HUES6 (cell line): ENCODE measurements around the gene EPHB3.

Source experiments
- H3K27ac ChIP-seq: 2 replicates; pipeline ENCODE4 v1.7.0; 2013; ENCODE audit warnings: low read depth, mild to moderate bottlenecking, low read length, inconsistent platforms
- H3K27me3 ChIP-seq: 2 replicates; pipeline ENCODE4 v1.6.1; 2013; ENCODE audit warnings: low read length; ENCODE audit not compliant: control insufficient read depth, insufficient read depth
- H3K36me3 ChIP-seq: 2 replicates; pipeline ENCODE4 v1.6.1; 2013; ENCODE audit warnings: low read length; ENCODE audit not compliant: control insufficient read depth, insufficient read depth
- H3K4me1 ChIP-seq: 2 replicates; pipeline ENCODE4 v1.6.1; 2013; ENCODE audit warnings: low read length; ENCODE audit not compliant: control insufficient read depth, insufficient read depth
- H3K4me3 ChIP-seq: 2 replicates; pipeline ENCODE4 v1.5.1; 2013; ENCODE audit warnings: low read depth, low read length
- H3K9ac ChIP-seq: one replicate; pipeline ENCODE4 v1.6.1; 2013; ENCODE audit warnings: mild to moderate bottlenecking, low read length
- H3K9me3 ChIP-seq: 2 replicates; pipeline ENCODE4 v1.6.1; 2013; ENCODE audit warnings: low read depth, low read length; ENCODE audit not compliant: control insufficient read depth, insufficient read depth

Gene EPHB3

GRCh38 chr3:184574515-184575417, 13.2 kb downstream of the EPHB3 start:
- peaks cover 54% of the 10 kb centered on the region for H3K4me1 ChIP-seq
- peaks cover 68% of the 10 kb centered on the region for H3K27me3 ChIP-seq
- H3K36me3 ChIP-seq = peaks cover 9% of the 10 kb centered on the region; the same call in 1 of the 2 replicates
- H3K9me3 ChIP-seq = no peaks in the 10 kb centered on the region
- H3K4me3 ChIP-seq = peak overlapping the region; percentile 44
- no peak overlapping the region; the same call in 1 of the 2 replicates for H3K27ac ChIP-seq
- H3K9ac ChIP-seq = peak overlapping the region; percentile 1

- Histone ChIP-seq H3K27ac (no peak overlapping the region), H3K4me1 (peaks cover 44% of the 10 kb centered on the region), H3K36me3 (peaks cover 9% of the 10 kb centered on the region; the same call in 1 of the 2 replicates), H3K4me3 (no peak overlapping the region), H3K9ac (no peak overlapping the region), H3K27me3 (peaks cover 68% of the 10 kb centered on the region), H3K9me3 (no peaks in the 10 kb centered on the region)
Measured at GRCh38 chr3:184575701-184576100, 14.1 kb downstream of the EPHB3 start.

GRCh38 chr3:184576457-184577240, 15.1 kb downstream of the EPHB3 start:
- Histone ChIP-seq H3K9me3 (no peaks in the 10 kb centered on the region), H3K27ac (no peak overlapping the region), H3K4me3 (no peak overlapping the region), H3K4me1 (peaks cover 44% of the 10 kb centered on the region), H3K36me3 (peaks cover 13% of the 10 kb centered on the region; the same call in 1 of the 2 replicates), H3K27me3 (peaks cover 68% of the 10 kb centered on the region), H3K9ac (no peak overlapping the region)

- Histone ChIP-seq H3K9ac (no peak overlapping the region), H3K4me1 (peaks cover 51% of the 10 kb centered on the region), H3K27ac (no peak overlapping the region), H3K9me3 (no peaks in the 10 kb centered on the region), H3K27me3 (peaks cover 68% of the 10 kb centered on the region), H3K36me3 (peaks cover 13% of the 10 kb centered on the region; the same call in 1 of the 2 replicates), H3K4me3 (no peak overlapping the region)
Measured at GRCh38 chr3:184577546-184577945, 16.0 kb downstream of the EPHB3 start.

GRCh38 chr3:184578218-184578617, 16.6 kb downstream of the EPHB3 start:
- H3K9me3 ChIP-seq = no peaks in the 10 kb centered on the region
- H3K4me1 ChIP-seq = peaks cover 56% of the 10 kb centered on the region
- no peak overlapping the region for H3K9ac ChIP-seq
- H3K27ac ChIP-seq = no peak overlapping the region
- H3K36me3 ChIP-seq = peaks cover 13% of the 10 kb centered on the region; the same call in 1 of the 2 replicates
- no peak overlapping the region for H3K4me3 ChIP-seq
- peaks cover 71% of the 10 kb centered on the region for H3K27me3 ChIP-seq

GRCh38 chr3:184578822-184579221, 17.2 kb downstream of the EPHB3 start:
- Histone ChIP-seq H3K9ac (no peak overlapping the region), H3K27ac (no peak overlapping the region), H3K9me3 (no peaks in the 10 kb centered on the region), H3K4me3 (no peak overlapping the region), H3K4me1 (peaks cover 55% of the 10 kb centered on the region), H3K36me3 (peaks cover 13% of the 10 kb centered on the region; the same call in 1 of the 2 replicates), H3K27me3 (peaks cover 74% of the 10 kb centered on the region)

GRCh38 chr3:184579513-184579912, 17.9 kb downstream of the EPHB3 start:
- Histone ChIP-seq H3K9me3 (no peaks in the 10 kb centered on the region), H3K27me3 (peaks cover 78% of the 10 kb centered on the region), H3K9ac (no peak overlapping the region), H3K4me1 (peaks cover 54% of the 10 kb centered on the region), H3K4me3 (no peak overlapping the region), H3K36me3 (peaks cover 13% of the 10 kb centered on the region; the same call in 1 of the 2 replicates), H3K27ac (no peak overlapping the region)

GRCh38 chr3:184580376-184580775, 18.8 kb downstream of the EPHB3 start:
- Histone ChIP-seq H3K9me3 (no peaks in the 10 kb centered on the region), H3K9ac (no peak overlapping the region), H3K27ac (no peak overlapping the region), H3K4me1 (peaks cover 54% of the 10 kb centered on the region), H3K36me3 (peaks cover 13% of the 10 kb centered on the region; the same call in 1 of the 2 replicates), H3K27me3 (peaks cover 86% of the 10 kb centered on the region), H3K4me3 (no peak overlapping the region)

GRCh38 chr3:184581331-184581855, 19.8 kb downstream of the EPHB3 start:
- Histone ChIP-seq H3K9me3 (no peaks in the 10 kb centered on the region), H3K4me3 (no peak overlapping the region), H3K9ac (no peak overlapping the region), H3K4me1 (peaks cover 45% of the 10 kb centered on the region), H3K36me3 (peaks cover 13% of the 10 kb centered on the region; the same call in 1 of the 2 replicates), H3K27me3 (peaks cover 88% of the 10 kb centered on the region), H3K27ac (no peak overlapping the region)

- H3K4me3 ChIP-seq = peak overlapping the region; percentile 51
- no peak overlapping the region for H3K27ac ChIP-seq
- H3K9me3 ChIP-seq = no peaks in the 10 kb centered on the region
- peaks cover 91% of the 10 kb centered on the region for H3K27me3 ChIP-seq
- H3K9ac ChIP-seq = peak overlapping the region; percentile 57
- peaks cover 45% of the 10 kb centered on the region for H3K4me1 ChIP-seq
- peaks cover 6% of the 10 kb centered on the region; the same call in 1 of the 2 replicates for H3K36me3 ChIP-seq
Measured at GRCh38 chr3:184582646-184583577, 21.3 kb downstream of the EPHB3 start.
